ENCODE results near the gene HS6ST3.

Gene HS6ST3

GRCh38 chr13:96652506-96652905 lies 562.6 kb downstream of the HS6ST3 start:
- TF ChIP-seq, protein P1, sequence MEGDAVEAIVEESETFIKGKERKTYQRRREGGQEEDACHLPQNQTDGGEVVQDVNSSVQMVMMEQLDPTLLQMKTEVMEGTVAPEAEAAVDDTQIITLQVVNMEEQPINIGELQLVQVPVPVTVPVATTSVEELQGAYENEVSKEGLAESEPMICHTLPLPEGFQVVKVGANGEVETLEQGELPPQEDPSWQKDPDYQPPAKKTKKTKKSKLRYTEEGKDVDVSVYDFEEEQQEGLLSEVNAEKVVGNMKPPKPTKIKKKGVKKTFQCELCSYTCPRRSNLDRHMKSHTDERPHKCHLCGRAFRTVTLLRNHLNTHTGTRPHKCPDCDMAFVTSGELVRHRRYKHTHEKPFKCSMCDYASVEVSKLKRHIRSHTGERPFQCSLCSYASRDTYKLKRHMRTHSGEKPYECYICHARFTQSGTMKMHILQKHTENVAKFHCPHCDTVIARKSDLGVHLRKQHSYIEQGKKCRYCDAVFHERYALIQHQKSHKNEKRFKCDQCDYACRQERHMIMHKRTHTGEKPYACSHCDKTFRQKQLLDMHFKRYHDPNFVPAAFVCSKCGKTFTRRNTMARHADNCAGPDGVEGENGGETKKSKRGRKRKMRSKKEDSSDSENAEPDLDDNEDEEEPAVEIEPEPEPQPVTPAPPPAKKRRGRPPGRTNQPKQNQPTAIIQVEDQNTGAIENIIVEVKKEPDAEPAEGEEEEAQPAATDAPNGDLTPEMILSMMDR (conservative IDR thresholded peaks at IDR 0.05; ENCODE audit: low read length): no peak
- no peak for DNase-seq (ENCODE audit: low read depth)
- no peak overlapping the region for H3K4me3 ChIP-seq (ENCODE audit: low read length)

GRCh38 chr13:96661612-96662011 lies 571.7 kb downstream of the HS6ST3 start:
- TF ChIP-seq, protein P1 (conservative IDR thresholded peaks at IDR 0.05; ENCODE audit: low read length): no peak

GRCh38 chr13:96662036-96662435 lies 572.1 kb downstream of the HS6ST3 start:
- H3K4me3 ChIP-seq (ENCODE audit: low read length): no peak overlapping the region
- TF ChIP-seq, protein P1 (conservative IDR thresholded peaks at IDR 0.05; ENCODE audit: low read length): no peak
- no peak for DNase-seq (ENCODE audit: low read depth)

More at GRCh38 chr13:96661612-96662011, 571.7 kb downstream of the HS6ST3 start:
- H3K4me3 ChIP-seq (ENCODE audit: low read length): no peak overlapping the region
- DNase-seq (ENCODE audit: low read depth): no peak

DNA sequence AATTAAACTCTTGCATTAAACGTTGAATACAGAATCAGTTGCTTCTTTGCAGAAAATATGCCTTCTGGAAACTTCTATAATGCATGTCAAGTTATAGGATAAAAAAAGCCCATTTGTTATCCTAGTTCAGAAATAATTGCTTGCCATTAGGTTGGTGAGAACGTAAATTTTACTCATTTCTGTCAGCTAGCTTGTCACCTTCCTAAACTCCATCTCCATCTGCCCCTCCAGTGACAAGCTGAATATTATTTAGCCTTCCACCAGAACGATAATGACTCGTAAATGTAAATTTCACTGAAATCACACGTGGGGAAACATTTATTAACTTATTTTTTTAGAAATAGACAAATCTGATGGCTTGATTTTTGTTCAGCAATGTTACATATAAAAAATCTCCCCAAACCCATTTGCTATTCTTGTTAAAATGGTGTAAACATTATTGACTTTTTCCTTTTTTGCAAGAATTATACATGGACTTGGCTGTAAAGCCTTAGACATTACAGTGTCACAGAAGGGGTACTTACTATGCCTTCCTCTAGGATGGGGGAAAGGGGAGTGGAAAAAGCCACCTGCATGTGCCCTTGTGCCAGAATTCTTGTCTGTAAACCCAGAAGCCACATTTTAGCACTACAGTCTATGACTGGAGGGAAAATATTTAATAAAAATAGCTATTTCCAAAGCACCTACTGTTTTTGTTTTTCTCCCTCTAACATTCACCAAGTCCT lies 577.5 kb downstream of the HS6ST3 start:
- TF ChIP-seq, protein P1 (conservative IDR thresholded peaks at IDR 0.05; ENCODE audit: low read length): no peak
- DNase-seq (ENCODE audit: low read depth): no peak
- H3K4me3 ChIP-seq (ENCODE audit: low read length): no peak overlapping the region

DNA sequence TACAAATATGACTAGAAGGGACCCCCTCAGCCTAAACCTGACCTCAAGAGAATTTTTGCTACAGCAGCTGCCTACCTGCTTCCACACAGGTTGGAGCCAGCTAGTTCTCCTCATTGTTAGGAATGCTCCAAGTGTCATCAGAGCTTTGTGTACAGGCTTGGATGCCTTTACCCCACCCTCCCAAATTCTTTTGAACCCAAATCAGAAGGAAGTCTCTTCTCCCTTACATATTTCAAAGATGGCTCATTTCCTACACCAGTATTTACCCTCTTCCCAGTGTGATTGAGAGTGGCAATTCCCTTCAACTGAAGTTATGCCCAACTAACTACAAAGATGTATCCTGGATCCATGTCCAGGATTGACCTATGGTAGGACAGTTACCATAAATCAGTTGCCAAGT lies 581.2 kb downstream of the HS6ST3 start:
- peak; percentile 8 for DNase-seq (ENCODE audit: low read depth)
- TF ChIP-seq, protein P1 (conservative IDR thresholded peaks at IDR 0.05; ENCODE audit: low read length): no peak
- no peak overlapping the region for H3K4me3 ChIP-seq (ENCODE audit: low read length)

DNA sequence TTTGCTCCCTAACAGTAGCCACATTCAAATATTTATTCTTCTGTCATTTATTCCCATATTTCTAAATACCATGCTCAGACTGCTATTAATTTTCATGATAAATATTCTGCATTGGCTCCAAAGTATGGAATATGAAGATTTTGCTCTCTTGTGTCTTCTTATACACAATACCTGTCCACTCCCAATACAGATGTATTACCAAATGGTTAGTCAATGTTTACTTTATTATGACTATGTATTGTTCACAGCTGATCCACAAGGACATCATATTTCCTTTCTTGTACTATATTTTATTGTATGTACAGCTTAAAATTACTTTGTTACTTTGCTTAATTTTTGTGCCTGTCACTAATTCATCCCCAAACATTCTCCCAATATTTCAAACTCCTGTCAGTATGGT lies 582.1 kb downstream of the HS6ST3 start:
- TF ChIP-seq, protein P1 (conservative IDR thresholded peaks at IDR 0.05; ENCODE audit: low read length): no peak
- DNase-seq (ENCODE audit: low read depth): no peak
- no peak overlapping the region for H3K4me3 ChIP-seq (ENCODE audit: low read length)

GRCh38 chr13:96673825-96674224 lies 583.9 kb downstream of the HS6ST3 start:
- TF ChIP-seq, protein P1 (conservative IDR thresholded peaks at IDR 0.05; ENCODE audit: low read length): no peak
- DNase-seq (ENCODE audit: low read depth): no peak
- H3K4me3 ChIP-seq (ENCODE audit: low read length): no peak overlapping the region

All from AG10803 (cell line).